Endodermal cell (in vitro differentiated cells): ENCODE data around the gene C16orf54. TPM values are rescaled to one million over a fixed set of nuclear protein-coding genes. Genes with fewer than 3 reads are reported as not detected.
A peak's percentile ranks its signal among the peaks of the same experiment; 100 is the strongest.

Experiments used
- DNase-seq: peaks from one replicate; pipeline ENCODE4 v3.0.0-alpha.2; 2017
- H3K27ac ChIP-seq: 2 replicates; pipeline ENCODE4 v1.5.1; 2013; ENCODE audit warnings: mild to moderate bottlenecking, low read depth, low read length, moderate library complexity
- H3K27me3 ChIP-seq: 2 replicates; pipeline ENCODE4 v1.6.1; 2013; ENCODE audit warnings: mild to moderate bottlenecking, low read length, moderate library complexity; ENCODE audit not compliant: insufficient read depth, control insufficient read depth, poor library complexity, severe bottlenecking
- H3K36me3 ChIP-seq: 2 replicates; pipeline ENCODE4 v1.7.0; 2013; ENCODE audit warnings: mild to moderate bottlenecking, low read length, moderate library complexity; ENCODE audit not compliant: control insufficient read depth, insufficient read depth
- H3K4me1 ChIP-seq: one replicate; pipeline ENCODE4 v1.7.0; 2013; ENCODE audit warnings: low read length; ENCODE audit not compliant: control insufficient read depth, insufficient read depth
- H3K4me3 ChIP-seq: 2 replicates; pipeline ENCODE4 v1.5.1; 2013; ENCODE audit warnings: mild to moderate bottlenecking, low read length, moderate library complexity
- H3K9ac ChIP-seq: 2 replicates; pipeline ENCODE4 v1.6.1; 2013; ENCODE audit warnings: mild to moderate bottlenecking, low read length, moderate library complexity; ENCODE audit not compliant: poor library complexity, severe bottlenecking; ENCODE audit errors: extremely low read depth
- H3K9me3 ChIP-seq: 2 replicates; pipeline ENCODE4 v1.6.1; 2013; ENCODE audit warnings: mild to moderate bottlenecking, low read length, moderate library complexity; ENCODE audit not compliant: control insufficient read depth
- H3K27ac Mint-ChIP-seq: 2 replicates; pipeline ENCODE4 v1.8.0; 2020; ENCODE audit warnings: mixed read lengths
- H3K27me3 Mint-ChIP-seq: 2 replicates; pipeline ENCODE4 v1.8.0; 2021; ENCODE audit warnings: mild to moderate bottlenecking, mixed read lengths; ENCODE audit not compliant: insufficient read depth
- H3K36me3 Mint-ChIP-seq: 2 replicates; pipeline ENCODE4 v1.8.0; 2020; ENCODE audit warnings: low read depth, mixed read lengths
- H3K4me1 Mint-ChIP-seq: 2 replicates; pipeline ENCODE4 v1.8.0; 2020; ENCODE audit warnings: mixed read lengths
- H3K4me3 Mint-ChIP-seq: 2 replicates; pipeline ENCODE4 v1.8.0; 2020; ENCODE audit warnings: mild to moderate bottlenecking, moderate library complexity, mixed read lengths
- H3K9me3 Mint-ChIP-seq: 2 replicates; pipeline ENCODE4 v1.8.0; 2020; ENCODE audit warnings: mild to moderate bottlenecking, mixed read lengths
- WGBS, 2 experiments: methylation state at CpG; one replicate each; pipeline versions ENCODE4 v1.1.5 to v1.1.7; 2013; ENCODE audit warnings: missing lambda C conversion rate in 2 of 2, mixed read lengths in 1 of 2; ENCODE audit not compliant: insufficient coverage in 1 of 2, insufficient read length in 1 of 2; 5-methylcytosine and 5-hydroxymethylcytosine counted together
- total RNA-seq, 2 donors: library from RNA; stranded (reverse); fragmentation: NEBNext Ultra II Directional in 1 of 2; extraction: Animal tissue kit (Norgen Biotek cat#: 25700) in 1 of 2; gene quantifications; 2 replicates in 1 of 2; 3 replicates in 1 of 2; pipeline ENCODE4 v1.2.1, GENCODE V29; 2021
- TF ChIP-seq, protein P1 (sequence below): fragments of 200-600 bp; sonication (generic); conservative IDR thresholded peaks from 2 replicates; pipeline ENCODE4 v1.5.0; 2021; ENCODE audit warnings: antibody characterized with exemption, mild to moderate bottlenecking

C16orf54 gene
- total RNA-seq, 2 donors from 2014 or later = not detected

DNA sequence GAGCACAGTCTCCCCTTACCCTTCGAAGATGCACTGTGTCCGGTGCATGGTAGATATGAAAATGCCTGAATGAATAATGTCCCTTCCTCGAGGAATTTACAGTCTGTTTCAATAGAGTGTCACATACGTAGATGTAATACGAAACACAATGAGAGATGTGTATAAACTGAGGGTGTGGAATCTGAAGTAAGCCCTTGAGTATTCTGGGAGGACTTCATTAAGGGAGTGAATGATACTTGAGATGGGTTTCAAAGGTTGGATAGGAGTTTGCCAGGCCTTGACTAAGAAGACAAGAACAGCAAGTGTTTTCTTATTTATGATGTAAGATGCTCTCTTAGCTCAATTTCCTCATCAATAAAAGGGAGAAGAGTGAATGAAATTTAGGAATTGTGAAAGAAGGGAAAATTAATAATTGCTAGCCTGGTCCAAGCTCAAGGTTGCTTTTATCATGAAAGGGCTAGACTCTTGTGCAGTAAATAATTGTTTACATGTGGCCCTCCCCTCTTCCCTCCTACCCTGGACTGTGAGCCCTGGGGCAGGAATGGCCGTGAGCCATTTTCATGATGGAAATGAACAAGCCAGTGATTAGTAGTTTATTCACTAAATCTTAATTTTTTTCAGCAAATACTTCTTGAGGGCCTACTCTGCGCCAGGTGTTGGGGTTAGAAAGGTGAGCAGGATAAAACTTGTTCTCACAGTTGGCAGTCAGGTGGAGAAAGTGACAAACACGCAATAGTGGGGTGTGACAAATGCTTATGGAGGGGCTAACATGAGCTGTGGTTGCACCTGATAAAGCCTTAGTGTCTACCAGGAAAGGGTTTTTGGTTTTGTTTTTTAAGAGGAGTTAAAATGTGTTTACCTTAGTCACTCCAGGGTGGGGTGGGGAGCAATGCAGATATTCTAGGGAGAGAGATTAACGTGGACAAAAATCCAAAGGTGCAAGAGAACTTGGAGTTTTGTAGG lies 46.3 kb upstream of the C16orf54 start:
- H3K4me1 ChIP-seq = no peaks in the 10 kb centered on the region
- no peaks in the 10 kb centered on the region for H3K27me3 ChIP-seq
- peaks cover 3% of the 10 kb centered on the region for H3K27me3 Mint-ChIP-seq
- peak overlapping the region; percentile 99 for H3K4me3 Mint-ChIP-seq
- no peak overlapping the region for H3K27ac ChIP-seq
- H3K36me3 Mint-ChIP-seq = peaks cover 28% of the 10 kb centered on the region
- 84 to 88% methylated on average over 8 to 9 of the region's 9 CpGs for WGBS, 2 experiments
- H3K9me3 Mint-ChIP-seq = no peaks in the 10 kb centered on the region
- H3K4me3 ChIP-seq = peak overlapping the region; percentile 97
- TF ChIP-seq, protein P1, sequence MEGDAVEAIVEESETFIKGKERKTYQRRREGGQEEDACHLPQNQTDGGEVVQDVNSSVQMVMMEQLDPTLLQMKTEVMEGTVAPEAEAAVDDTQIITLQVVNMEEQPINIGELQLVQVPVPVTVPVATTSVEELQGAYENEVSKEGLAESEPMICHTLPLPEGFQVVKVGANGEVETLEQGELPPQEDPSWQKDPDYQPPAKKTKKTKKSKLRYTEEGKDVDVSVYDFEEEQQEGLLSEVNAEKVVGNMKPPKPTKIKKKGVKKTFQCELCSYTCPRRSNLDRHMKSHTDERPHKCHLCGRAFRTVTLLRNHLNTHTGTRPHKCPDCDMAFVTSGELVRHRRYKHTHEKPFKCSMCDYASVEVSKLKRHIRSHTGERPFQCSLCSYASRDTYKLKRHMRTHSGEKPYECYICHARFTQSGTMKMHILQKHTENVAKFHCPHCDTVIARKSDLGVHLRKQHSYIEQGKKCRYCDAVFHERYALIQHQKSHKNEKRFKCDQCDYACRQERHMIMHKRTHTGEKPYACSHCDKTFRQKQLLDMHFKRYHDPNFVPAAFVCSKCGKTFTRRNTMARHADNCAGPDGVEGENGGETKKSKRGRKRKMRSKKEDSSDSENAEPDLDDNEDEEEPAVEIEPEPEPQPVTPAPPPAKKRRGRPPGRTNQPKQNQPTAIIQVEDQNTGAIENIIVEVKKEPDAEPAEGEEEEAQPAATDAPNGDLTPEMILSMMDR = no peak
- no peak overlapping the region for H3K9ac ChIP-seq
- H3K36me3 ChIP-seq = peaks cover 23% of the 10 kb centered on the region
- H3K27ac Mint-ChIP-seq = no peak overlapping the region
- no peak for DNase-seq
- H3K4me1 Mint-ChIP-seq = peaks cover 17% of the 10 kb centered on the region
- no peaks in the 10 kb centered on the region for H3K9me3 ChIP-seq

DNA sequence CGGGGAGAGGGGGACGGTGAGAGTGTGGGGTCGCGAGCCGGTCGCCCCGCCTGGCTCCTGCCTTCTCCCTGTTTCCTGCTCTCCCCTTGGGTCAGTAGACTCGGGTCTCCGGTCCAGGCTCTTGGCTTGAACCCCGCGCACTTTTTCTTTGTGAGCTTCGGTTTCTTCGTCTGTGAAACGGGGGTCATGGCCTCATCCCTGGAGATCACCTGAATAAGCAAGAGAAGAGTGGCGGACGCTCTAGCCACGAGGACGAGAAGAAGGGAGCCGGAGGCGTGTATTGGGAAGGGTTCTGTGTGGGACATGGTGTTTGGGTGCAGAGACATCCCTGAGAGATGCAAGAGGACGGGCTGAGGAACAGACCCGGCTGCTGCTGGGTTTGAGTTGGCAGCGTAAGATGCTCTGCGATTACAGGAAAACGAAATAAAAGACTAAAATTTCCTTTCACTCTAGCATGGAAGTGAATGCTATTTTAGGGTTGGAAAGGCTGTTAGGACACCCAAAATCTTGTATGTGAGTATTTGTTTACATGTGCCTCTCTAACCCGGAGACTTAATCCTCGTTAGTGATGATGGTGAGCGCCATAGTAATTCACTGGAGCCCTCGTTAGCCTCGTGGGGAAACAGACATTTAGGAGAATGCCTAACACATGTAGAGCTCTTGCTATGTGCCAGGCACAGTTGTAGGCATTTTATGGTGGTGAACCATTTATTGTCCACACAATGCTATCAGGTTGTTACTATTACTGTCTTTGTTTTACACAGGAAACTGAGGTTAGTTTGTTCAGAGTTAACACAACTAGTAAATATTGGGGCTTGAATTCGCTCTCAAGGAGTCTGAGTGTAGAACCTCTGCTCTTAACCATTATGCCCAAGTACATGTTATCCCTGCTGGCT lies 45.4 kb upstream of the C16orf54 start:
- H3K4me1 ChIP-seq = no peaks in the 10 kb centered on the region
- 3% methylated on average over 18 to 31 of the region's 31 CpGs for WGBS, 2 experiments
- Mint-ChIP-seq H3K27ac (peak overlapping the region; percentile 99), H3K9me3 (no peaks in the 10 kb centered on the region), H3K27me3 (peaks cover 3% of the 10 kb centered on the region), H3K4me3 (peak overlapping the region; percentile 99), H3K4me1 (peaks cover 17% of the 10 kb centered on the region), H3K36me3 (peaks cover 19% of the 10 kb centered on the region)
- DNase-seq = no peak
- peak overlapping the region; percentile 59 for H3K27ac ChIP-seq
- H3K36me3 ChIP-seq = peaks cover 15% of the 10 kb centered on the region
- H3K9ac ChIP-seq = peak overlapping the region; percentile 86
- H3K4me3 ChIP-seq = peak overlapping the region; percentile 97
- TF ChIP-seq, protein P1 = no peak
- no peaks in the 10 kb centered on the region for H3K9me3 ChIP-seq
- no peaks in the 10 kb centered on the region for H3K27me3 ChIP-seq

DNA sequence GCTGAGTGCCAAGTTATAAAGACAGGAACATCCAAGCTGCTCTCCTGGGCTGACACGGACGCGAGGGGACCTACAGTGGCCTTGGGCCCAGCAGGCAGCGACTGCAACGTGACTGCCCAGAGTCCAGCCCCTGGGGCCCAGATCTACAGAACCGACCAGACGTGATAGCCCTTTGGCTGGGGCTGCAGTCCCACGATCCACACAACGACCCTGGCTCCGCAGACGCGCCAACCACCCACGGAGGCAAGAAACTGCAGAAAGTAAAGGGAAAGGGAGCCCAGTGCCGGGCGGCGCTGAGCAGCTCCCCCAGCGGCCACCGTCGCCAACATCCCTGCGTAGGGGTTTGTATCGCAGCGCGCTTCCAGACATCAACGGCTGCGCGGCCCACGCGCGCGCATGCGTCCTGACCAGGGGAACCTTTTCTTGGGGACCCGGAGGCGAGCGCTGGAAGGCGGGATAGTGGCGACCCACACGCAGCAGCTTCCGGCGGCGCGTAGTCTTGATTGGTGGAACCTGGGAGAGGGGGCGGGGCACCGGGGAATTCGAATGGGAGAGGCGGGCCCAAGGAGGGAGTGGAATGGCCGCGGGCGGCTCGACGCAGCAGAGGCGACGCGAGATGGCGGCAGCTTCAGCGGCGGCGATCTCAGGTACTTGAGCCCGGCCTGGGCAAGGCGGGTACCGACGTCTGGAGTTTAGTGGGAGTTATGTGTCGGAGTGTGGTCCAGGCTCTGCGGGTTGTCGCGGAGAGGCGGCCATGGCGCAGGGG lies 44.6 kb upstream of the C16orf54 start, which contains the start of gene KIF22:
TSS of gene KIF22 (plus strand) at position 569 of the 766 bp plus-strand sequence. CDS start at position 578, 9 bp downstream.
- peak within 1 kb of the TSS; percentile 86 for H3K9ac ChIP-seq
- peak; percentile 100 for DNase-seq
- H3K9me3 ChIP-seq = no peaks in the 10 kb centered on the region
- no peaks in the 10 kb centered on the region for H3K27me3 ChIP-seq
- H3K27ac ChIP-seq = peak within 1 kb of the TSS; percentile 78
- H3K4me3 Mint-ChIP-seq = peak within 1 kb of the TSS; percentile 99
- peaks cover 15% of the 10 kb centered on the region for H3K36me3 ChIP-seq
- H3K9me3 Mint-ChIP-seq = no peaks in the 10 kb centered on the region
- H3K4me3 ChIP-seq = peak within 1 kb of the TSS; percentile 97
- H3K4me1 ChIP-seq = no peaks in the 10 kb centered on the region
- peak within 1 kb of the TSS; percentile 99 for H3K27ac Mint-ChIP-seq
- TF ChIP-seq, protein P1 = peak; percentile 83
- H3K27me3 Mint-ChIP-seq = peaks cover 7% of the 10 kb centered on the region
- peaks cover 18% of the 10 kb centered on the region for H3K4me1 Mint-ChIP-seq
- 1 to 3% methylated on average over 34 to 67 of the region's 67 CpGs for WGBS, 2 experiments
- H3K36me3 Mint-ChIP-seq = peaks cover 18% of the 10 kb centered on the region
